ENCODE results near the gene KLHL1. TPM values are rescaled to one million over a fixed set of nuclear protein-coding genes. Genes with fewer than 3 reads are reported as not detected.

Gene KLHL1, protein sequence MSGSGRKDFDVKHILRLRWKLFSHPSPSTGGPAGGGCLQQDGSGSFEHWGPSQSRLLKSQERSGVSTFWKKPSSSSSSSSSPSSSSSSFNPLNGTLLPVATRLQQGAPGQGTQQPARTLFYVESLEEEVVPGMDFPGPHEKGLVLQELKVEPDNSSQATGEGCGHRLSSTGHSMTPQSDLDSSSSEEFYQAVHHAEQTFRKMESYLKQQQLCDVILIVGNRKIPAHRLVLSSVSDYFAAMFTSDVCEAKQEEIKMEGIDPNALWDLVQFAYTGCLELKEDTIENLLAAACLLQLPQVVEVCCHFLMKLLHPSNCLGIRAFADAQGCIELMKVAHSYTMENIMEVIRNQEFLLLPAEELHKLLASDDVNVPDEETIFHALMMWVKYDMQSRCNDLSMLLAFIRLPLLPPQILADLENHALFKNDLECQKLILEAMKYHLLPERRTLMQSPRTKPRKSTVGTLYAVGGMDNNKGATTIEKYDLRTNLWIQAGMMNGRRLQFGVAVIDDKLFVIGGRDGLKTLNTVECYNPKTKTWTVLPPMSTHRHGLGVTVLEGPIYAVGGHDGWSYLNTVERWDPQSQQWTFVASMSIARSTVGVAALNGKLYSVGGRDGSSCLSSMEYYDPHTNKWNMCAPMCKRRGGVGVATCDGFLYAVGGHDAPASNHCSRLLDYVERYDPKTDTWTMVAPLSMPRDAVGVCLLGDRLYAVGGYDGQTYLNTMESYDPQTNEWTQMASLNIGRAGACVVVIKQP
- not detected in 2 replicates for total RNA-seq (2011; cell fraction: chromatin; rRNA removed; ENCODE audit: low replicate concordance)
- not detected in 2 replicates for total RNA-seq (2011; cell fraction: nucleolus; rRNA removed)
- not detected in 2 replicates for total RNA-seq (2011; cell fraction: nucleoplasm; rRNA removed)
- total RNA-seq (2014; rRNA removed), result not detected in 2 replicates
- not detected in 2 replicates for total RNA-seq (2014; rRNA removed; fragmentation: Illumina TruSeq; extraction: Trizol)
- not detected in 2 replicates for total RNA-seq (2015; rRNA removed; fragmentation: Illumina TruSeq; extraction: Trizol)
- not detected in 2 replicates for total RNA-seq (2021)
- not detected in 2 replicates for polyA plus RNA-seq (2011; rRNA removed)
- not detected in 2 replicates for polyA plus RNA-seq (2011; cell fraction: cytosol; rRNA removed)
- not detected in 2 replicates for polyA plus RNA-seq (2011; cell fraction: nucleus; rRNA removed)
- not detected in 2 replicates for polyA plus RNA-seq (2012)
- polyA plus RNA-seq (2014; fragmentation: Illumina TruSeq; extraction: Trizol), result not detected in 2 replicates
- not detected for polyA plus RNA-seq (2014; fragmentation: Nextera tagmentation; extraction: Ambion mirVana)
- polyA plus RNA-seq (2014; rRNA removed), result not detected in 2 replicates
- polyA minus RNA-seq (2011; rRNA and poly(A)+ RNA removed), result 0.06 TPM in 1 of 2 replicates, not detected in the other
- polyA minus RNA-seq (2011; cell fraction: cytosol; rRNA and poly(A)+ RNA removed), result not detected in 2 replicates
- polyA minus RNA-seq (2011; cell fraction: nucleus; rRNA and poly(A)+ RNA removed), result 0.13 TPM in 1 of 2 replicates, not detected in the other
- Bru-seq, nascent RNA, result percentile 1 among the genes with signal in this experiment
- BruChase-seq, experiment 1, labeled RNA remaining after a 2-hour chase, result percentile 1 among the genes with signal in this experiment
- BruChase-seq, experiment 2, labeled RNA remaining after a 6-hour chase, result percentile 1 among the genes with signal in this experiment
- long read RNA-seq, experiment 1, result 0 reads
- long read RNA-seq, experiment 2, result 0 reads
- long read RNA-seq, experiment 3, result 0 reads

GRCh38 chr13:70108356-70109105, at the start of gene KLHL1:
Gene KLHL1 (minus strand): TSS chr13:70108452. CDS start chr13:70107699, 753 bp downstream.
- DNase-seq (ENCODE audit: extremely low read depth in 1 of 4, low spot score in 3 of 4), result no peak
- Histone ChIP-seq H4K20me1 (replicated peaks; ENCODE audit: control insufficient read depth, insufficient read depth, low read length) (no peaks in the 10 kb centered on the region), H3K9ac (ENCODE audit: insufficient read depth in 1 of 2, low read depth in 2 of 2, low read length in 2 of 2) (no peak within 1 kb of the TSS), H3K4me3 (no peak within 1 kb of the TSS), H3K4me2 (ENCODE audit: insufficient read depth, low read length) (no peak within 1 kb of the TSS), H3K79me2 (ENCODE audit: control insufficient read depth, insufficient read depth, low read length) (no peaks in the 10 kb centered on the region), H3K9me1 (ENCODE audit: control insufficient read depth, insufficient read depth, low read length) (no peaks in the 10 kb centered on the region), H3K27ac (ENCODE audit: extremely low read depth, low read depth, low read length) (no peak within 1 kb of the TSS), H3K4me1 (replicated peaks in 1 of 2; ENCODE audit: control insufficient read depth in 2 of 2, insufficient read depth in 2 of 2, low read length in 2 of 2) (no peaks in the 10 kb centered on the region), H3K36me3 (ENCODE audit: control insufficient read depth, insufficient read depth, low read length) (no peaks in the 10 kb centered on the region), H3K9me3 (replicated peaks; ENCODE audit: control insufficient read depth, insufficient read depth, low read depth, low read length) (no peaks in the 10 kb centered on the region), H2AFZ (ENCODE audit: low read depth, low read length) (no peak within 1 kb of the TSS), H3K27me3 (ENCODE audit: control insufficient read depth in 2 of 2, insufficient read depth in 2 of 2, low read length in 2 of 2) (no peaks in the 10 kb centered on the region)
- intact Hi-C loops (cut with micrococcal nuclease), result no loop called here
- WGBS (ENCODE audit: insufficient coverage, low coverage, missing lambda C conversion rate), result 3% methylated on average over 12 of the region's 18 CpGs
- ChIA-PET CTCF (ENCODE audit: low intra/inter-chr PET ratio) (no interaction called here), POLR2A (no interaction called here)
- in situ Hi-C loops (cut with MboI), result no loop called here
- no peak for FAIRE-seq
- no TSS peak for BruUV-seq (replicated peaks)
- no peak for ATAC-seq
- TF ChIP-seq RUNX1 (IDR thresholded peaks at IDR 0.05; ENCODE audit: low read depth), result no peak
- TF ChIP-seq, protein P1, sequence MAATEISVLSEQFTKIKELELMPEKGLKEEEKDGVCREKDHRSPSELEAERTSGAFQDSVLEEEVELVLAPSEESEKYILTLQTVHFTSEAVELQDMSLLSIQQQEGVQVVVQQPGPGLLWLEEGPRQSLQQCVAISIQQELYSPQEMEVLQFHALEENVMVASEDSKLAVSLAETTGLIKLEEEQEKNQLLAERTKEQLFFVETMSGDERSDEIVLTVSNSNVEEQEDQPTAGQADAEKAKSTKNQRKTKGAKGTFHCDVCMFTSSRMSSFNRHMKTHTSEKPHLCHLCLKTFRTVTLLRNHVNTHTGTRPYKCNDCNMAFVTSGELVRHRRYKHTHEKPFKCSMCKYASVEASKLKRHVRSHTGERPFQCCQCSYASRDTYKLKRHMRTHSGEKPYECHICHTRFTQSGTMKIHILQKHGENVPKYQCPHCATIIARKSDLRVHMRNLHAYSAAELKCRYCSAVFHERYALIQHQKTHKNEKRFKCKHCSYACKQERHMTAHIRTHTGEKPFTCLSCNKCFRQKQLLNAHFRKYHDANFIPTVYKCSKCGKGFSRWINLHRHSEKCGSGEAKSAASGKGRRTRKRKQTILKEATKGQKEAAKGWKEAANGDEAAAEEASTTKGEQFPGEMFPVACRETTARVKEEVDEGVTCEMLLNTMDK (IDR thresholded peaks at IDR 0.05; ENCODE audit: borderline replicate concordance, insufficient read depth, low read depth, low read length, poor library complexity, severe bottlenecking), result no peak
- no peak for TF ChIP-seq ZNF764 (CRISPR knock-in tag; IDR thresholded peaks at IDR 0.05; ENCODE audit: low read depth)
- no peak for TF ChIP-seq PBX2 (CRISPR knock-in tag; IDR thresholded peaks at IDR 0.05; ENCODE audit: low read depth)
- TF ChIP-seq PBX2 (tag; conservative IDR thresholded peaks at IDR 0.05; ENCODE audit: low read depth), result no peak
- TF ChIP-seq, protein P2, sequence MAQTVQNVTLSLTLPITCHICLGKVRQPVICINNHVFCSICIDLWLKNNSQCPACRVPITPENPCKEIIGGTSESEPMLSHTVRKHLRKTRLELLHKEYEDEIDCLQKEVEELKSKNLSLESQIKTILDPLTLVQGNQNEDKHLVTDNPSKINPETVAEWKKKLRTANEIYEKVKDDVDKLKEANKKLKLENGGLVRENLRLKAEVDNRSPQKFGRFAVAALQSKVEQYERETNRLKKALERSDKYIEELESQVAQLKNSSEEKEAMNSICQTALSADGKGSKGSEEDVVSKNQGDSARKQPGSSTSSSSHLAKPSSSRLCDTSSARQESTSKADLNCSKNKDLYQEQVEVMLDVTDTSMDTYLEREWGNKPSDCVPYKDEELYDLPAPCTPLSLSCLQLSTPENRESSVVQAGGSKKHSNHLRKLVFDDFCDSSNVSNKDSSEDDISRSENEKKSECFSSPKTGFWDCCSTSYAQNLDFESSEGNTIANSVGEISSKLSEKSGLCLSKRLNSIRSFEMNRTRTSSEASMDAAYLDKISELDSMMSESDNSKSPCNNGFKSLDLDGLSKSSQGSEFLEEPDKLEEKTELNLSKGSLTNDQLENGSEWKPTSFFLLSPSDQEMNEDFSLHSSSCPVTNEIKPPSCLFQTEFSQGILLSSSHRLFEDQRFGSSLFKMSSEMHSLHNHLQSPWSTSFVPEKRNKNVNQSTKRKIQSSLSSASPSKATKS (CRISPR knock-in tag; IDR thresholded peaks at IDR 0.05), result no peak
- TF ChIP-seq XRCC4 (IDR thresholded peaks at IDR 0.05; ENCODE audit: extremely low read depth, insufficient read depth, insufficient read length), result no peak
